ENCODE measurements around the gene DNMT3A.

- TF ChIP-seq CTCF (IDR thresholded peaks at IDR 0.05) = no peak
- TF ChIP-seq EP300 (IDR thresholded peaks at IDR 0.05) = no peak
These were observed 5.3 kb downstream of the DNMT3A start for GRCh38 chr2:25336383-25336841.

Measured in stomach (tissue), 4 donors.